ENCODE data around the gene PLXDC1.

DNA sequence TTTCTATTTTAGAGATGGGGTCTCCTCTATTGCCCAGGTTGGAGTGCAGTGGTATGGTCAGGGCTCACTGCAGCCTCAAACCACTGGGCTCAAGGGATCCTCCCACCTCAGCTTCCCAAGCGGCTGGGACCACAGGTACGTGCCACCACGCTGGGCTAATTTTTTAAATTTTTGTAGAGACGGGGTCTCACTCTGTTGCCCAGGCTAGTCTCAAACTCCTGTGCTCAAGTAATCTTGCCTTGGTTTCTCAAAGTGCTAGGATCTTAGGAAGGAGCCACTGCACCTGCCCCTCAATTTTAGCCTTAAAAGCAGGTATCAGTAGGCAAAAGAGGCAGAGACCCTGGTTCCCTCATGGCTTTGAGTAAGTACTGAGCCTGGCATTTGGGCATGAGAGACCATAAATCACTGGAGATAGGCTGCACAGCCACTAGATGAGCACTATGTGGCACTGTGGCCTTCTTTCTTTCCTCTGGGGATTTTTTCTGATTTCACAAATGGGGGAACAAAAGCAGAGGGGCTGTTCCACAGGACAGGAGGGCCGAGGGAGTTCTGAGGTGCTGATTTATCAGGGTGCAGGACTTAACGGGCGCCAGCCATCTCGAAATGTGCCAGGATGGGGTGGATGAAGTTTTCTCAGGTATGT lies 82.2 kb downstream of the PLXDC1 start:
- TF ChIP-seq RFX5 (IDR thresholded peaks at IDR 0.05; ENCODE audit: borderline replicate concordance, low read depth, low read length) (no peak), KDM4A (IDR thresholded peaks at IDR 0.05; ENCODE audit: low read depth, low read length, severe bottlenecking) (no peak), POLR2AphosphoS5 (IDR thresholded peaks at IDR 0.05; ENCODE audit: low read depth, low read length) (no peak), CHD1 (IDR thresholded peaks at IDR 0.05; ENCODE audit: low read depth, low read length) (no peak)

Data from H1 (cell line).